ENCODE results near the gene TLR10.

The TLR10 gene

GRCh38 chr4:38730493-38730829 lies 52.3 kb downstream of the TLR10 start:
- DNase-seq (ENCODE audit: low read depth, low spot score): no peak

GRCh38 chr4:38728631-38729141 lies 54.1 kb downstream of the TLR10 start:
- DNase-seq (ENCODE audit: low read depth, low spot score): no peak

GRCh38 chr4:38724475-38724808 lies 58.3 kb downstream of the TLR10 start:
- DNase-seq (ENCODE audit: low read depth, low spot score): no peak

GRCh38 chr4:38723726-38724474 lies 58.9 kb downstream of the TLR10 start:
- DNase-seq (ENCODE audit: low read depth, low spot score): no peak

GRCh38 chr4:38723114-38723513 lies 59.7 kb downstream of the TLR10 start:
- no peak for DNase-seq (ENCODE audit: low read depth, low spot score)

All from activated naive CD8-positive, alpha-beta T cell treated with anti-CD3 and anti-CD28 coated beads, Interleukin-2, amount 50 U/mL, for 16 hours (primary cell).